Measurements from ENCODE around the gene SUN2.
"Not testable (repeated sequence)": the region's sequence is repeated elsewhere in the genome, so short reads cannot be mapped to it uniquely, and the experiment has no call there.

The SUN2 gene, protein sequence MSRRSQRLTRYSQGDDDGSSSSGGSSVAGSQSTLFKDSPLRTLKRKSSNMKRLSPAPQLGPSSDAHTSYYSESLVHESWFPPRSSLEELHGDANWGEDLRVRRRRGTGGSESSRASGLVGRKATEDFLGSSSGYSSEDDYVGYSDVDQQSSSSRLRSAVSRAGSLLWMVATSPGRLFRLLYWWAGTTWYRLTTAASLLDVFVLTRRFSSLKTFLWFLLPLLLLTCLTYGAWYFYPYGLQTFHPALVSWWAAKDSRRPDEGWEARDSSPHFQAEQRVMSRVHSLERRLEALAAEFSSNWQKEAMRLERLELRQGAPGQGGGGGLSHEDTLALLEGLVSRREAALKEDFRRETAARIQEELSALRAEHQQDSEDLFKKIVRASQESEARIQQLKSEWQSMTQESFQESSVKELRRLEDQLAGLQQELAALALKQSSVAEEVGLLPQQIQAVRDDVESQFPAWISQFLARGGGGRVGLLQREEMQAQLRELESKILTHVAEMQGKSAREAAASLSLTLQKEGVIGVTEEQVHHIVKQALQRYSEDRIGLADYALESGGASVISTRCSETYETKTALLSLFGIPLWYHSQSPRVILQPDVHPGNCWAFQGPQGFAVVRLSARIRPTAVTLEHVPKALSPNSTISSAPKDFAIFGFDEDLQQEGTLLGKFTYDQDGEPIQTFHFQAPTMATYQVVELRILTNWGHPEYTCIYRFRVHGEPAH
- 833 to 878 (median 844) reads per million in 4 donors for total RNA-seq

DNA sequence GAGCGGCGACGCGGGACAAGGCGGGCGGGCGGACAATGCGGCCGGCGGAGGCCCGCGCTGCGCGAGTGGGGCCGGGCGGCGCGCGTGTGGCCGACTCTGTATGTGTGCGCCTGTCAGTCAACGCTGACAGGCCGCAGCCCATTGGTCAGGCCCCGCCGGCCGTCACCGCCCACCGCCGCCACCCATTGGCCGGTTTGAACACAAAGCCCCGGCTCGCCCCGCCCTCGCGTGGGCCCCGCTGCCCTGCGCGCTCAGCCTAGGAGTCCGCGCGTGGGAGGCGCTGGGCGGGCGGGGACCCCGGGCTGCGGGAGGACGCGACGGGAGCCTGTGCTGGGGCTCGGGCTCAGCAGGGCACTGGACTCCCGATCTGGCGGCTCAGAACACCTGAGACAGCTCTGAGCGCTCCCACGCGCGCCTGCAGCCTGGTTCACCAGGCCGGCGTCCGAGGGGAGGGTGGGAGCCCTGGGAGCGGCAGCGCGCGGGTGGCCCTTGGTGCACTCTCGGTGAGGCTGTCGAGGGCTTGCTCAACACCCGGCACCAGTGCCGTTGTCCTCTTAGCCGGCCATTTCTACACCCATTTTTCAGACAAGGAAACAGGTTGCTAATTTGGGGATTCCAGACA, at the start of gene SUN2:
Gene SUN2 (minus strand): TSS at position 88 of the 622 bp plus-strand sequence. CDS start 3,370 bp downstream, outside the sequence.
- peak; percentile 88 to 94 (median 92) for DNase-seq

DNA sequence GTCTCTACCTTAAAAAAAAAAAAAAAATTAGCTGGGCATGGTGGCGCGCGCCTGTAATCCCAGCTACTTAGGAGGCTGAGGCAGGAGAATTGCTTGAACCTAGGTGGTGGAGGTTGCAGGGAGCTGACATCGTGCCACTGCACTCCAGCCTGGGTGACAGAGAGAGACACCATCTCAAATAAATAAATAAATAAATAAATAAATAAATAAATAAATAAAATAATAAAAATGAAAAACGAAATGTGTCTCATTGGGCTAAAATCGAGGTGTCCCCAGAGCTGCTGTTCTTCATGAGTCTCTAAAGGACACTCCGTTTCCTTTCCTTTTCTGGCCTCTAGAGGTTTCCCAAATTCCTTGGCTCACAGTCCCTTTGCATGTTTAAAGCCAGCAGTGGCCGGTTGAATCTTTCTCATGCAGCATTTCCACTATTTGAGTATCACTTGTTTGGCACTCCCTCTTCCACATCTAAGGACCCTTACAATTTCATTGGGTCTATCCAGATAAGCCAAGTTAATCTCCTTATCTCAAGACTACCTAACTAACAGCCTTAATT, 49.3 kb upstream of the SUN2 start:
- not testable (repeated sequence) for DNase-seq

DNA sequence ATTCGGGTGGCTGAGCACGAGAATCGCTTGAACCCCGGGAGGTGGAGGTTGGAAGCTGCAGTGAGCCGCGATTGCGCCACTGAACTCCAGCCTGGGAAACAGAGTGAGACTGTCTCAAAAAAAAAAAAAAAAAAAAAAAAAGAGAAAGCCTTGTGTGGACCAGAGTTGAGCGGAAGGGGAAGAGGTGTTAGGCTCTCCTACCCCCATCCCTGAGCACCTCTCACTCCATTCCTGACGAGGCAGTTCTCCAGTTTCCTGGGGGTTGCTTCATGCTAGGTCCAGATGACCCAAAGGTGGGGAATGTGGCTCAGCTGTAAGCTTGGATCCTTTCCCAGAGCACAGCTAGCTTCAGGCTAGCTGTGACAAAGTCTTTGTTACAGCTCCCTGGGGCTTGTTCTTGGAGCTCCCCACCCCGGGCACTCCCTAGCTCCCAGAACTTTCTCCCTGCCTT, 46.9 kb upstream of the SUN2 start:
- DNase-seq: no peak

DNA sequence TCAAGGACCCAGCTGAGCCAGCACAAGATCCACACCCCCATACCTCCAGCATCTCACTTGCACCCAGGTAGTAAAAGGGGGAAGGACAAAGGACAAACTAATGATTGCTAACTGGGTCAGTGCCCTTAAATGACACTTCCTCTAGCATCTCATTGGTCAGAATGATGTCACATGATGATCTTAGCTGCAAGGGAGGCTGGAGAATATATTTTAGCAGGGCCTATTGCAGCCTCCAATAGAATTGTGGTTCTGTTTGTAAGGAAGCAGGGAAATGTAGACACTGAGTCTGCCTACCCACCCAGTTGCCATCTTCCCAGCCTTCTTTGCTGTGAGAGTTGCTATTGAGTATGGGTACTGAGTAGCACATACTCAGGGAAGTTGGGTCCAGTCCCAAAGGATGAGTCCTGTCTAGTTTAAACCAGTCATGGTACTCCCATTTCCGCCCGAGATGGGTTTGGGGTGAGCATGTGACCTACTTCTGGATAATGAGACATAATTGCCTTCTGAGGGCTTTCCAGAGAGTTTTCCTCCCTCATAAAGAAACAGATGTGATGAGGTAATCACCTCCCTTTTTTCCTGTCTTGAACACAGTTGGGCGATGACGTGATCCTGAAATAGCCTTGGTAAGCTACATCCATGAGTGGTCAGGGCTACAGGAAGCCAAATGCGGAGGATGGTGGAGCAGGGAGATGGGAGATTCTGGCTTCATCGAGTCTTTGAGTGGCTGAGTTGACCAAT, 43.6 kb upstream of the SUN2 start:
- DNase-seq: no peak

DNA sequence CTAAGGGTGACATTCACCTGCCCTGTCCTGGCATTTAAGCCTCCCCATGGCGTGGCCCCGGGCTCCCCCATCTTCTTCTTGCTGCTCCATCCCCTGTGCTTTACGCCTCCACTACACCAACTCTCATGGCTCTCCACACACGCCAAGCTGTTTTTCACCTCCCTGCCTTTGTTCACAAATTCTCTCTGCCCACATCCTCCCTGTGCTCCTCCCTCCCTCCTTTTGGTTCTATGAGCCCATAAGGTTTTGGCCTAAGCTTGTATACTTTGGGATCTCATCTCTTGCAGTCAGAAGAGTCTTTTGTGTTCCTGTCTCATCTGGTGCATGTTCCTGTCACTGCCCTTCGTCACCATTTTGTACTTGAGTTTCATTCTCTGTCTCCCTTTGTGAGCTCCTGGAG, 42.7 kb upstream of the SUN2 start:
- DNase-seq: no peak

DNA sequence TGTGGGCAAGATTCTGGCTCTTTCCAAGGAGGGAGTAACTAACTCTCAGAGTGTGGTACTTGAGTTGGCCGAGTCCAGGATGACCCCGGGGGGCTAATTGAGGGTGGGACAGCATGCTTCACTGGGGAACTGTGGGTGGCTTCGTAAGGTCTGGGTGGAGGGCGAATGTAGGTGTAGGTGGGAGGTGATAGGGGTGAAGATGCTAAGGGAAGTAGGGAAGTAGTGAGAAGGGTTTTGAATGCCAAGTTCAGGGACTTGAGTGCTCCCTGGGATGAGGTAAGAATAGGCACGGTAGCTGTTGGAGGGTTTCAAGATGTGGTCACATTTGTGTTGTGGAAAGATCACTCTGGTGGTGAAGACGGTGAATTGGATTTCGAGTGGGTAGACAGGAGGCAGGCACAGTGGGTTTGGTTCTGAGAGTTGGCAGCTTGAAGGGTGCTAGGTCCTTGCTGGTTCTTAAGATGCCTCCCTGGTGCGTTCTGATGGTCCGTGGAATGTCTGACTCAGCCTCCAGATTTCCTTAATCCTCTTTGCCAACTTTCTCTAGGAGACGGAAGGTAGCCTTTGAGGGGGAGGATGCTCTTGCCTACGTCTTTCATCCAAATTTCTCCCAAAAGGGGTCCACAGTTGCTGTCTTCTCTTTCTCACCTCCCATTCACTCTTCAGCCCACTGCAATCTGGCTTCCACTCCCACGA, 40.6 kb upstream of the SUN2 start:
- no peak for DNase-seq

DNA sequence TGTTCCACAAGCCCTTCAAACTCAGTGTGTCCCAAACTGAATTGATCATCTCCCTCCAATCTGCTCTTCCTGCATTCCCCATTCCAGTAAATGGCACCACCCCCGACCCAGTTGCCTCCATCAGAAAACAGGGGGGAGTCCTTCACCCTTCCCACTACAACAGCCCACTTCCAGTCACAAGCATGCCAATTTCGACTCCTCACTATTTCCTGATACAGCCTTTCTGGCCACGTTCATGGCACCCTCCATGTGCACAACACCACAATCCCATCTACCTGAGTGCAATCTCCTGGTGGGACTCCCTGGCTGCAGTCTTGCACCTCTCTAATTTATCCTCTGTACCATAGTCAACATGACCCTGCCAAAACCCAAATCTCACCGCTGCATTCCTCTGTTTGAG, 39.8 kb upstream of the SUN2 start:
- DNase-seq: no peak

DNA sequence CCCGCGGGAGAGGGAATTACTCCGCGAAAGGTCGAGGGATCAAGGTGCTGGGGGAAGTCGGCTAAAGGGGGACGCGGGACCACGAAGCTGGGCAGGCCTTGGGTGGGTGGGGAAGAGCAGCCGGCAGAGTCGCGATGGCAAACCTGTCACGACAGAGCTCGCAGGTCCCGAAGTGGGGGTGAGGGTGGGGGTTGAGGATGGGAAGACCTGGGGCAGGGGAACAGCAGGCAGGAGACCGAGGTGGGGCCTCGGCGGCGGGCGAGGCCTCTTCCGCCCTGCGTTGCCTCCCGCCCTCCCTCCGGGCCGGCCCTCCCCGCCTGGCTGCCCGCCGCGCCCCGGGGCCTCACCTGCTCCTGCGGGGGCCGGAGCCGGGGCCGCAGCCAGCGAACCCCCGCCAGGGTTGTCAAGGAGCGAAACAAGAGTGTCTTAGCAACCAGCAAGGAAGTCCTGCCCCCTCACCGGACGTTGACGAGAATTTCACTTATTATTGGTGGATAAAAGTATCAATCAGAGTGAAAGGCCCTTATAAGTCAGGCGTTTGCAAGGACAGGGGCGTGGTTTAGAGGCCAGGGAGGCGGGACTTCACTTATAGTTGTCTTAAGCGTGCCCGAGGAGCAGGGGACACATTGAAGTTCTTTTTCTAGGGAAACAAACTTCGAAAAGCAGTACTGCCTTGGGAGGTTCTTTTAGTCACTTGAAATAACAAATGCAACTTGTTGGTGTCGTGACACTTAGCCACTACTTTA, 38.1 kb upstream of the SUN2 start, which contains the start of gene DNAL4:
Gene DNAL4 (minus strand): TSS at position 423 of the 746 bp plus-strand sequence. CDS start 11,412 bp downstream, outside the sequence.
- DNase-seq: peak; percentile 79 to 95 (median 88)

DNA sequence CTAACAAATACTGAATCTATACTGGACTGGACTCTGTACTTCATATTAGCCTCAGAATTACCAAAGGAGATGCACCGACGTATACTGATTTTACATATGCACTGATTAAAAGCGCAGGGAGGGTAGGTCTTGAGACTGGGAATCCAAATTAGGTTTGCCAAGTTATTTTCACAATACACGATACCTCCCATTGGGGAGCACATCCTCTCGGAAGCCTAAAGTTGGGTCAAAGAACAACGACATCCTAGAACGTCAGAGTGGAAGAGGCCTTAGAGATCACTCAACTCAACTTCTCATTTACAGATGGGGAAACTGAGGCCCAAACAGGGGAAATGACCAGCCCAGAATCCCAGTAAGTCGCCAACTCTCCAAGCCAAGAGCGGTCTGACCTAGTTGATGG, 37.5 kb upstream of the SUN2 start:
- no peak for DNase-seq

DNA sequence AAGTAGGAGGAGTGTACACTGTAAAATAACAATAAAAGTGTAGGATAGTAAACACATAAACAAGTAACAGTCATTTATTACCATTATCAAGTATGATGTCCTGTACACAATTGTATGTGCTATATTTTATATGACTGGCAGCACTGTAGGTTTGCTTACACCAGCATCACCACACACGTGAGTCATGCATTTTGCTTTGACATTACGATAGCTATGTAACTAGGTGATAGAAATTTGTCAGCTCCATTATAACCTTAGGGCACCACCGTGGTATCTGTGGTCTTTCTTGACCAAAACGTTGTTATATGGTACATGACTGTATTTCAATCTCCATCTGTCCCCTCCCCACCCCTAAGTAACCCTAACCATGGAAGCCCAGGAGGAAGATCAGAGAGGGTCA, 37.0 kb upstream of the SUN2 start:
- no peak for DNase-seq

DNA sequence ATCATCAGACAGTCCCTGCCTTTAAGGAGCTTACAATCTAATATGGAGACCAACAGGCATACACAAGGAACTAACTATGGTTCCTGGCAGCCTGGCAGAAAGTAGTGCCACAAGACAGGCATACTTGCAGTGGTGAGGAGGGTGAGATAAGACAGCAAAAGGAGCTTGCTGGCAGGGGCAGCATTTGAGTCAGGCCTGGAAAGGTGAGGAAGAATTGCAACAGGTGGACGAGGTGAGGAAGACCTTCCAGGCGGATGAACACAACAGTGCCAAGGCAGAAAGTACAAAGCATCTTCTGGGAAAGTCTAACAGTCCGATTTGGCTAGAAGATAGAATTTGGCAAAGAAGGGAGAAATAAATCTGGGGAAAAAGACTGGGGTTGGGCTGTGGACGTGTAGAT, 33.8 kb upstream of the SUN2 start:
- DNase-seq: no peak

DNA sequence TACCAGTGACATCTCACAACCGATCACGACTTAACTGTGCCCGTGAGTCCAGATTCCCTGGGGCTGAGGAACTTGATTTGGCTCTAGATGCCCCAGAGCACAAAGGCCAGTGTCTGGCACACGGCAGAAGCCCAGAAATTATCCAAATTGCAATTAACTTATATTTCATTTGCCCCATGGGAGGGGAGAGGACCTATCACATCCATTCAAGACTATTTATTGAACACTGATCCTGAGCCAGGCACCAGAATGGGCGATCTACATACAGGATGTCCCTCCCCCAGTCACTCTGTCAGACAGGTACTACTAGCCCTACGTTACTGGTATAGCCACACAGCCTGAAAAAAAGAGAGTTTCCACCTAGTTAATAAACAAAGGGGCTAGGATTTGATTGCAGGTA, 33.0 kb upstream of the SUN2 start:
- no peak for DNase-seq

DNA sequence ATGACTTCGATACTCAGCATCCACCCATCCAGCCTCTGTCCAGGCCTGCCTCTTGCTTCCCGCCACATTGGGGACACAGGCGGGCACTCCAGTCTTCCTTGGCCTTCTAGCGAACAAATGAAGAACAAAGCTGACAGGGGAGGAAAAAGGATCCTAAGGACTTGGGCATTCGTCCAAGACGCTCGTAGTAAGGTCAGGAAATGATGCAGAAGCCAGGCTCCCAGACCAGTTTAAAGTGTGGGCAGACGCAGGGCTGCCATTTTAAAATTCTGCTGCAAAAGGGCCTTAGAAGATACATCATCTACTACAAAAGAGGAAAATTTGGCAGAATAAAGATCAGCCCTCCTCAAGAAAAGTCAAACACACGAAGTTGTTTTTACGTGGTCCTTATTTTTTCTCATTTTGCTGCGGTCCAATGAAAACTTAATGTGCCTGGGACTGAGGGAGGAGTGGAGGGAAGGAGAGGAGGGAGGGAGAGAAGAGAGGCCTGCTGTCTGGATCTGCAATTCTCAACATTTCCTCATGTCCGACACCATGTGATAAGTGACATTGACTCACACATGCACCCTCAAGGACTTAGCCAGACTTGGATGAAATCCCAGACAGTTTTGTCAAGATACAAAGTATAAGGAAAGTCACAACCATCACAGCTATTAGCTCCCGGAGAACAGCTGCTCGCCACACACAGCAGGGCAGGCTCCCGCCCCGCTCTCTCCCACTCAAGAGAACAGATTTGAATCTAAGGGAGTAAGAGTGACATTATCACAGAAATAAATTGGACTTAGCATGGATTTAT, 32.4 kb upstream of the SUN2 start:
- DNase-seq: no peak

DNA sequence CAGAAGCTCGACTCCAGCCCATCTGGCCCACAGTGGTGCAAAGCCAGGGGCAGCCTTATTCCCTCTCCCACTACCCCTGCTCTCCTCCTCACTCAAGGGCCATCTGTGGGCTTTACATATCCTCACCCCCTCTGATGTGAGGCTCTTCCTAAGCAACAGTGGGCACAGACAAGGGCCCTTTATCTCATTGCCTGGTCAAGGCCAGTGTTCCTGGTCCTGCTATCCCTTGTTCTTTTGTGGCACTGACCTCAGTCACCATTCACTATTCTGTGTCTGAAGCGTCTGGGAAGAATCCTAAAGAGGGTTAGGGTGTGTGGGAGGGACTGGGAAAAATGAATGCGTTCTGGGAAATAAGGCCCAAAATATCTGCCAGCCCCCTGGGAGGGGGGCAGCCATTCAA, 30.8 kb upstream of the SUN2 start:
- no peak for DNase-seq

DNA sequence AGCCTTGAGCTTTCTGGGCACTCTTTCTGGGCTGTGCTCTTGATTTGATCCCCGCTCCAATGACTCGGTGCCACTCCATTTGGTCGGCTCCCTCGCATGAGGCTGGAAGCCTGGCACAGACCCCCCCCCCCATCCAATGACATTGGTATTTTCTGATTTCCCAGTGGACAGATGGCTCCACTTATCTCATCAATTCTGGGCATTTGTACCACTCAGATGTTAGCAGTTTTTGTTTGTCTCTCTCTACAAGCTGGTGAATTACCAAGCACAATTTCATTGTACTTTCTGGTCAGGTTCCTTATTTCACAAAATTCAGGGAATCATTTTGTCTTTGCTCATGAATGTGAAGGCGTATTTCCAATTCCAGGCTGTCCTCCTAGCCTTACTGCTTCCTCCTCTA, 29.1 kb upstream of the SUN2 start:
- no peak for DNase-seq

DNA sequence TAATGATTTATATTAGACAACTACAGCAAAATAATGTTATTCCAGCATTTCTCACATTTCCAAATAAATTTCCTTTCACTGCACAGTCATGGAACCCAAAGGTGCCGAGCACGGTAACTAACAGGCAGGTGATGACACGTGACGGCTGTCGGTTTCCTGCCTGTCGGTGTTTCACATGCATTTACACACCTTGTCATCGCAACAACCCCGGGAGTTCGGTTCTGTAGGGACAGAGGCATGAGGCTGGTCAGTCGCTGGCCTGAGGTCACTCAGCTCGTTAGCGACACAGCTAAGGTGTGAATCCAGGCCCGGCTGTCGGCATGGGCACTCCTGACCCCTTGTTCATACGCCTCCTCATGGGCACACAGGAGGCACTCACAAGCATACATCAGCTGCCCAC, 28.2 kb upstream of the SUN2 start:
- no peak for DNase-seq

DNA sequence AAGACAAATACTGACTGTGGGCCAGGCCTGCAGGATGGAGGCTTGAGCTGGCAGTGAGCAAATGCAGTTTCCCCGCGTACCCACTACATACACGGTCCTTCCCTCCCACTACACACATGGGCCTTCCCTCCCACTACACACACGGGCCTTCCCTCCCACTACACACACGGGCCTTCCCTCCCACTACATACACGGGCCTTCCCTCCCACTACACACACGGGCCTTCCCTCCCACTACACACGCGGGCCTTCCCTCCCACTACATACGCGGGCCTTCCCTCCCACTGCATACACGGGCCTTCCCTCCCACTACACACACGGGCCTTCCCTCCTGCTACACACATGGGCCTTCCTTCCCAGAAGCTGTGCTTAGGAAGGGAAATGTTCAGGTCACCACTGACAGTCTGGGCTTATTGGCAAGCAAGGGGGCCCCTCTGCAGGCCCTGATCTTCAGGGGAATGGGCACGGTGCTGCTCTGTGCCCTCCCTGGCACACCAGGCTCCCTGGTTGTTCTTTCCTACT, 27.4 kb upstream of the SUN2 start:
- DNase-seq: no peak

DNA sequence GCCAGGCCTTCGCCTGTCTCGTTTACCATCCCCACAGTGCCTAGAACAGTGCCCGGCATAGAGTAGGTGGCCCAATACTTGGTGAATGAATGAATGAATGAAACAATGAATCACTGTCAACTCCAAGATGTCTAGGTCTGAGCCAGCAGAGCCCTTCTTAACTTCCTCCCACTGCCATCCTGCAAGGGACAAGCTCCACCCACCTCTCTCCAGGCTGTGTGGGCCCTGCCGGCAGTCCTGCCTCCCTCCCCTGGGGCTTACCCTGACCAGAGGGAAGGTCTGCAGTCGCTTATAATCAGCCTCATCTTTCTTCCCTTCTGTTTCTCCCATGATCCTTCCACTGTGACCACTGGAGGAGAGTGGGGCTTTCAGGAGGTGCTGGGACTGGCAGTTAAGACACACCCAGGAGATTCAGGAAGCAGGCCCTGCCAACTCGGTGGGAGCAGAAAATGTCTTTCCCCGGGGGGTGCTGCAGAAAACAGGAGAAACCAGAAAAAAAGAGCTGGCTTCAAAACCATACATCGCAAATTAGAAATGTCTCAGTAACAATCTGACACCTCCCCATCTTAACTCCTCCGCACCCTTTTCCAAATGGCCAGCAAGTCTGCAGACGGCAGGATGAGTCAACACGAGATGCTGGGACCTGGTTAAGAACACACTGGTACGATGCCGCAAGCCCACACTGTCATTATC, 26.8 kb upstream of the SUN2 start:
- no peak for DNase-seq

DNA sequence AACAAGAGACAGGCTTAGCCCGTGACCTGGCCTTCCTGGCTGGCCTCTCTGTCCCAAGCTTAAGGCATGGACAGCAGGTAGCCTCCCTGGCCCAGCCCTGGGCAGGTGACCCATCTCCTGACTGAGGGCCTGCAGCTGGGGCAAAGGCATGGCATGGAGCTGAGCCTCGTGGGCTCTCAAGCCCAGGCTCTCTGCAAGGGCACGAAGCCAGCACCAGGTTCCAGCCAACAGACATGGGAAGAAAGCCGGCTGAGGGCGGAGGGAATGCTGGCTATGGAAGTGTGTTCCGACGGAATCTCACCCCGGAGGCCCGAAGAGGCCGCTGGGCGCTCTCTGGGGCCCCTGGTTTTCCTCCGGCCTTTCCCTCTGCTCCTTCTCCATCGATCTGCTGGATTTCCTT, 25.2 kb upstream of the SUN2 start:
- no peak for DNase-seq
